Activated T-cell treated with anti-CD3 and anti-CD28 coated beads for 48 hours (primary cell): ENCODE measurements around the gene MAGEA12.
"Not testable (repeated sequence)": the region's sequence is repeated elsewhere in the genome, so short reads cannot be mapped to it uniquely, and the experiment has no call there.

Experiments used
- DNase-seq: peaks from one replicate; pipeline ENCODE4 v3.0.0-alpha.2; 2020; ENCODE audit warnings: low read depth

Gene MAGEA12

GRCh38 chrX:152766562-152766961, 33.0 kb downstream of the MAGEA12 start:
- DNase-seq: not testable (repeated sequence)

GRCh38 chrX:152769549-152770289, 36.2 kb downstream of the MAGEA12 start, which contains the start of gene MAGEA6:
Gene MAGEA6 (minus strand): TSS chrX:152769689. CDS start chrX:152767650, 2,039 bp downstream.
- DNase-seq: not testable (repeated sequence)

- not testable (repeated sequence) for DNase-seq
Measured at GRCh38 chrX:152787062-152787461, 53.5 kb downstream of the MAGEA12 start.
